Skeletal muscle satellite cell (primary cell): Measurements from ENCODE around the gene GCN1.

Source experiments
- H3K27me3 ChIP-seq: 2 replicates; pipeline ENCODE4 v1.7.0; 2013; ENCODE audit warnings: low read length; ENCODE audit not compliant: control insufficient read depth, insufficient read depth
- H3K36me3 ChIP-seq: 2 replicates; pipeline ENCODE4 v1.7.0; 2013; ENCODE audit warnings: mild to moderate bottlenecking, control low read depth, low read length; ENCODE audit not compliant: insufficient read depth
- H3K4me1 ChIP-seq: 2 replicates; pipeline ENCODE4 v1.7.0; 2013; ENCODE audit warnings: low read length; ENCODE audit not compliant: control insufficient read depth, insufficient read depth
- H3K4me2 ChIP-seq: 2 replicates; pipeline ENCODE4 v1.7.0; 2013; ENCODE audit warnings: mild to moderate bottlenecking, low read length
- H3K4me3 ChIP-seq: 2 replicates; pipeline ENCODE4 v1.7.0; 2013; ENCODE audit warnings: low read length
- H3K9ac ChIP-seq: 2 replicates; pipeline ENCODE4 v1.7.0; 2013; ENCODE audit warnings: mild to moderate bottlenecking, low read depth, low read length, moderate library complexity
- H3K9me3 ChIP-seq: replicated peaks from 2 replicates; pipeline ENCODE4 v1.7.0; 2013; ENCODE audit warnings: mild to moderate bottlenecking, control low read depth, low read length

GCN1 gene

DNA sequence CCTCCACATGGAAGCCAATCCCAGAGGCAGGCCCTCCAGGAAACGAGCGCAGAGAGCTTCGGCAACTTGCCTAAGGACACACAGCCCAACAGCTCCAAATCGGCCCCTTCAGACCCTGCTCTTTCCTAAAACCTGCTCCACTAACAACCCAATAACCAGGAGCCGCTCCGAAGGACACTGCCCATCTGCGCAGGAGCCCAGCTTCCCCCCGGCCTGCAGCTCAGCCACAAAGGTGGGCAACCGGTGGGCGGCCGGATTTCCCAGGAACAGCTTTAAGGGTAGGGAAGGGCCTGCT is 91.5 kb downstream of the GCN1 start:
- peaks cover 49% of the 10 kb centered on the region for H3K36me3 ChIP-seq
- peaks cover 15% of the 10 kb centered on the region for H3K4me1 ChIP-seq
- H3K9ac ChIP-seq, result no peak overlapping the region
- no peaks in the 10 kb centered on the region for H3K9me3 ChIP-seq
- H3K4me2 ChIP-seq, result no peak overlapping the region
- H3K4me3 ChIP-seq, result no peak overlapping the region
- H3K27me3 ChIP-seq, result no peaks in the 10 kb centered on the region

DNA sequence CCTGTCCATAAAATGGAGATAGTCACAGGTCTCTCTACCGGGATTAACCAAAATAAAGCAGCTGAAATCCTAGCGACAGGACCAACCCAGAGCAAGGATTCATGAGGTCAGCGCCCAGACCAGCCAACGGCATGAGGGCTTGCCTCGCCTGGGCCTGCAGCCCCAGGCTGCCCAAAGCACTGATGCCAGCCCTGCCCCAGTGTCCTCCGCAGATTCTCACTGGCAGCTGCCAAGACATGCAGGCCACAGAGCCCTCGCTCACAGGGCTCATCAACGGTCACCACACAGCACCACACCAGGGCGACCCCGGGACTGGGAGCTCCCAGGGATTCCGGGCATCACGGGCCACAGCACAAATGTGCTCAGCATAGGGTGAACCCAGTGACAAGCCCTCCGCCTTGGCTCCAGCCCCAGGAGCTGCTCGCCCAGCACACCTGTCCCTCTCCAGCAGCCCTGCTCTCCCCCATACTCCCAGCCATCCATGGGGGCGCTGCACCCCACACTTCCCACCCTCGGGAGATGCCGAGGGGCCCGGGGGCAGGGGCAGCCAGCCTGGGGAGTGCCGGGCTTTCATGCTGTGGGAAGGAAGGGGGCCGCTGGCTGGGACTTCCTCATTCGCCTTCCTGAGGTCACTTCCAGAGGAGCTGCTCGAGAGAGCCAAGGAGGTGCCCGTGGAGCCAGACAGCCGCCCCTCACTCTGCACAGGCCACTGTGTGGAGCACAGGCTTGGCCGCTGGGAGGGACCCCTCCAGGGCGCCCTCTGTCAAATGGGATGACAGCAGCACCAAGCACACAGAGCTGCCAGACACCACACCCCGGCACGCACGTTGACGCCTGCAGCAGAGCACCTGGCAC is 92.1 kb downstream of the GCN1 start:
- no peak overlapping the region for H3K4me2 ChIP-seq
- no peak overlapping the region for H3K4me3 ChIP-seq
- H3K4me1 ChIP-seq, result peaks cover 15% of the 10 kb centered on the region
- peaks cover 46% of the 10 kb centered on the region for H3K36me3 ChIP-seq
- no peak overlapping the region for H3K9ac ChIP-seq
- no peaks in the 10 kb centered on the region for H3K27me3 ChIP-seq
- H3K9me3 ChIP-seq, result no peaks in the 10 kb centered on the region

DNA sequence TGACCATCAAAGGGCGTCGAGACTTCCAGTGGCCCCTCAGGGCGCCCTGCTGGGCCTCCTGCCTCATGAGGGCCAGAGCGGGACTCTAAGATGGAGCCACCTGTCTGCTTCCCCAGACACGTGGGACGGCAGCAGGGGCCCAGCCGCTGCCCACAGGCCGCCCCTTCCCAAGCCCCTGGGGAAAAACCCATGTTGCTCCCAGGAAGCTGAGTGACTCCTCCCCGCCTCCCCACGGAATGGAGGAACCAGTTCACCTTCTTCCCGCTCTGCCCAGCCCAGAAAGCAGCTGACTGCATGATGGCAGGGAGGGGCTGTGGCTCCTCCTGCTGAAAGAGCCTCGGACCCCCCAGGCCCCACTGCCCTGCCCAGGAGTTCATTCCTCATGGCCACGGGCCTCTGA is 92.9 kb downstream of the GCN1 start:
- H3K9me3 ChIP-seq, result no peaks in the 10 kb centered on the region
- no peaks in the 10 kb centered on the region for H3K27me3 ChIP-seq
- no peak overlapping the region for H3K4me2 ChIP-seq
- H3K9ac ChIP-seq, result no peak overlapping the region
- peaks cover 15% of the 10 kb centered on the region for H3K4me1 ChIP-seq
- H3K4me3 ChIP-seq, result no peak overlapping the region
- H3K36me3 ChIP-seq, result peaks cover 50% of the 10 kb centered on the region

DNA sequence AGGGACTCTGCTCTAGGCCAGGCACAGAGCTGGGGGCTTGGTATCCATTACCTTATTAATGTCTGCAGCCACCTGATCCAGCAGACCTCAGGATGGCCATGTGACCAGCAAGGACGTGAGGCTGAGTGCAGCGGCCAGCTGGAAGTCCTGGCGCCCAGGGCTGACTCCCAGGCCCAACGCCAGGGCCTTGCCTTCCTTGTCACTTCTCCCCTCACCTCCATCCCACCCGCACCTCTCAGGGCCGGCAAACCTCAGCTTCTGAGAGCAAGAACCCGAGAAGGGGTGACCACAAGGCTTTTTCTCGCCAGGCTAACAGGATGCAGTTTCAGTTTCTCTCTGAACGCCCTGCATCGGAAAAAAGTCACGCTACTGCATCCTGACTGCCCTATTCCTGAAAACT is 93.3 kb downstream of the GCN1 start:
- H3K9ac ChIP-seq, result no peak overlapping the region
- no peaks in the 10 kb centered on the region for H3K27me3 ChIP-seq
- H3K36me3 ChIP-seq, result peaks cover 53% of the 10 kb centered on the region
- H3K4me3 ChIP-seq, result no peak overlapping the region
- H3K4me2 ChIP-seq, result peak overlapping the region; percentile 30
- no peaks in the 10 kb centered on the region for H3K9me3 ChIP-seq
- peaks cover 15% of the 10 kb centered on the region for H3K4me1 ChIP-seq

DNA sequence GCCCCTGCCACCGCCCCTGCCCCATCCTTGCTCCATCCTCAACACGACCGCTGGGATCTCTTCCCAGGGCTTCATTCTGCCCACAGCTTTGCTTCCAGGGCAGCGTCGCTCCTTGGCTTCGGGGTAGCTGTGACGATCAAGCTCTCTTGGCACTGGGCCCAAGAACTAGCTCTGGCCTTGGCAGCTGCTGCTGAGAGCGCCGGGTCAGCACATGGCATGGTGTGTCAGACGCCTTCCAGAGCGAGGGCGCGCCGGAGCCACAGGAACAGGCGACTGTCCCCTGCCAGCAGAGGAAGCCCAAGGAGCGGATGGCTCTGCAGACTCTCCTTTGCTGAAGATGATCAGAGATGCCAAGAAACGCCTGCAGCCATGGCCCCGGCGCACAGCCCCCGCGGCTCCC is 93.9 kb downstream of the GCN1 start:
- Histone ChIP-seq H3K36me3 (peaks cover 55% of the 10 kb centered on the region), H3K9ac (no peak overlapping the region), H3K9me3 (no peaks in the 10 kb centered on the region), H3K4me1 (peaks cover 15% of the 10 kb centered on the region), H3K4me2 (peak overlapping the region; percentile 30), H3K27me3 (no peaks in the 10 kb centered on the region), H3K4me3 (no peak overlapping the region)

DNA sequence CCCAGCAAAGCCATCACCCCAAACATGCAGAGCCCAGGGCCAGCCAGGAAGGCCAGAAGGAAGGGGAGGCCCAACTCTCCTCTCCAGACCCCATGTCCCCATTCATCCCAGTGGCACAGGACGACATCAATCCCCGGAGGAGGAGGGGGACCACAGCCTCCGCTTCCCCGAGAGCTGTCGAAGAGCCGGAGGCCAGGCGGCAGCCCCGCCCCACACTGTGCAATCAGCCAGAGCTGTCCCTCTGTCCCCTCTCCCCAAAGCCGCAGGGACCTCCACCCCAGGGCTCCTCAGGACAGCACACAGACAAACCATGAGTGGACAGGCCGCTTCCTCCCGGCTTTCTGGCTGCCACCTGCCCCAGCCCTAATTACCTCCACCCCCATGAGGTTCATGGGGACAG is 94.8 kb downstream of the GCN1 start:
- Histone ChIP-seq H3K4me2 (no peak overlapping the region), H3K36me3 (peaks cover 54% of the 10 kb centered on the region), H3K9ac (no peak overlapping the region)

DNA sequence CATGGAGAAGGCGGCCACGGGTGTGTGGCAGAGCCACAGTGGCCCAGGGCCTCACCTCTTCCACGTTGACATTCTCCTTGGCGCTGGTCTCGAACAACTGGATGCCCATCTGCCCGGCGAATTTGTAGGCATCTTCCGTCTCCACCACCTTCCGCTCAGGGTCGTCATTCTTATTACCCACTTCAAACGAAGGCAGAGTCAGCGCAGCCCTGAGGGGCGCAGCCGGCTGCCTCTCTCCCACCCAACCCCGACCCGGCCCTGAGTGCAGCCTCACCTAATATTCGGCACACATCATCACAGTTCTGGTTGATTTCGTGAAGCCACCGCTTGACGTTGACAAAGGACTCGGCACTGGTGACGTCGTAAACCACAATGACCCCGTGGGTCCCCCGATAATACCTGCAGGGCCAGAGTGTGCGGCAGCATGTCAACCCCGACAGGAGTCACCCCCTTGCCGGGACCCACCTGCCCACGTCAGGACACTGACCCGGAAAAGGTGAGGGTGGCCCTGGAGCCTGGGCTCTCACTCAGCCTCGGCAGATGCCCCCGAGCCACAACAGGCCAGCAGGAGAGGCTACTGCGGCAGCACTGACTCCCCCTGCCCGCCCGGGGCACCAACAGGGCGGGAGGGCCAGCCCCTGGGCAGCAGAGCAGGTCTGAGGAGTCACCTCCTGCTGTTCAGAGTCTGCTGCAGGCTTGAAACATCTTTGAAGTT is 95.6 kb downstream of the GCN1 start:
- Histone ChIP-seq H3K27me3 (no peaks in the 10 kb centered on the region), H3K4me1 (peaks cover 15% of the 10 kb centered on the region), H3K4me2 (no peak overlapping the region), H3K36me3 (peaks cover 53% of the 10 kb centered on the region), H3K4me3 (no peak overlapping the region), H3K9me3 (no peaks in the 10 kb centered on the region), H3K9ac (no peak overlapping the region)

More for the DNA sequence above, 94.8 kb downstream of the GCN1 start:
- Histone ChIP-seq H3K4me1 (peaks cover 15% of the 10 kb centered on the region), H3K9me3 (no peaks in the 10 kb centered on the region), H3K27me3 (no peaks in the 10 kb centered on the region), H3K4me3 (no peak overlapping the region)

DNA sequence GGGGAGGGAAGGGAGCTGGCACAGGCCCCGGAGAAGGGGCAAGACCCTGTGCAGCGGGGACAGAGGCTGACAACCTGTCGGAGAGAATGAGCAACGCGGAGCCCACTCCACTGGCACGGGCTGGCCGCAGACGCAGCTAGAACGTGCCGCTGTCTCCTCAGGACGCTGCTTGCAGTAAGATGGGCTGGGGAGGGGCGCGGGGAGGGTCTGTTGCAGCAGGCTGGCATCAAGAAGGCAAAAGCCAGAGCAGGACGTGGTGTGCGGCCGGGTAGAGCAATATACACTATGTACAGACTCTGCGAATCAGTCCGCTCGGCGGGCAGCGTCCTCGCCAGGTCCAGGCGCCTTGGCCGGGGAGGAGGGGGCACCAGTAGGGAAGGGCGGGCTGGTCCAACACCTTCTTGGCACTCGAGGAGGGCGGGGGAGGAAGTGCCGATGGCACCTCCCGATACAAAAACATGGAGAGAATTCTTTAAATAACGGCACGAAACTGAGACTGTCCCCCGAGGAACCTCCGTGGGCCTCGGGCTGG is 97.8 kb downstream of the GCN1 start:
- H3K4me3 ChIP-seq, result no peak overlapping the region
- H3K9ac ChIP-seq, result no peak overlapping the region
- H3K4me2 ChIP-seq, result no peak overlapping the region
- peaks cover 15% of the 10 kb centered on the region for H3K4me1 ChIP-seq
- no peaks in the 10 kb centered on the region for H3K27me3 ChIP-seq
- H3K36me3 ChIP-seq, result peaks cover 54% of the 10 kb centered on the region
- no peaks in the 10 kb centered on the region for H3K9me3 ChIP-seq

DNA sequence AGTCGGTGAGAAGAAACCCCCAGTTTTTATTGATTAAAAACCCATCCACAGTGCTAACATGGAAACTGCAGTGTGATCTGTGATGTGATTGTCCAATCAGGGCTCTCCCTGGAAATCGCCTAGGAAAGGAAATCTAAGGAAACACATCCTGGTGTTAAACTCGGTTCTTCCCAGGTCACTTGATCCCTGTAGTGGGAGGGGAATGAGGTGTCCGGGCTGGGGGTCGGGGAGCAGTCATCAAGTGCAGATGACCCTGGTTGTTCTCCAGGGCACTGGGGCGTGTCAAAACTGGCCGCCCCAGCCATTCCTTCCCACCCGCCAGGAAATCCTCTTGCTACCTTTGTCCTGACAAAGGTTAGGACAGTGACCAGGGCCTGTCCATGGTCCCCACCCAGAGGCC is 98.8 kb downstream of the GCN1 start:
- H3K27me3 ChIP-seq, result no peaks in the 10 kb centered on the region
- peaks cover 5% of the 10 kb centered on the region for H3K4me1 ChIP-seq
- no peak overlapping the region for H3K9ac ChIP-seq
- peaks cover 58% of the 10 kb centered on the region for H3K36me3 ChIP-seq
- no peaks in the 10 kb centered on the region for H3K9me3 ChIP-seq
- no peak overlapping the region for H3K4me3 ChIP-seq
- H3K4me2 ChIP-seq, result no peak overlapping the region

DNA sequence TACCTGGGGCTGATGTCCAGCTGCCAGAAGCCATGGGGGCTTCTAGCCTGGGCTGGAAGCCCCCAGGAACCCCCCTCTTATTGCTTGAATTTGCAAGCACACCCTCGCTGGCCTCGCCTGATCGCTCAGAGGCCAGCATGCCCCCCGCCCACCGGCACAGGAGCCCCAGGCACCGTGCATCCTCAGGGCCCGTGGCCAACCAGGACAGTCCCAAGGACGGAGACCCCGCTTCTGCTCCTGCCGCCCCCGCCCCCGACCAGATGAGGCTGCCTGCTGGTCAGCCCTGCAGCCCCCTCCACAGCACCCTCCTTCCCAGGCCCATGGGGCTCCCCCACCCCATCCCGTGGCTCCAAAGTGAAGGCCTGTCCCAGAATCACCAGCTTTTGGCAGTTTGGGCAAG is 99.2 kb downstream of the GCN1 start:
- H3K9ac ChIP-seq, result no peak overlapping the region
- no peak overlapping the region for H3K4me2 ChIP-seq
- H3K27me3 ChIP-seq, result no peaks in the 10 kb centered on the region
- no peaks in the 10 kb centered on the region for H3K9me3 ChIP-seq
- H3K36me3 ChIP-seq, result peaks cover 58% of the 10 kb centered on the region
- no peak overlapping the region for H3K4me3 ChIP-seq
- H3K4me1 ChIP-seq, result peaks cover 1% of the 10 kb centered on the region

DNA sequence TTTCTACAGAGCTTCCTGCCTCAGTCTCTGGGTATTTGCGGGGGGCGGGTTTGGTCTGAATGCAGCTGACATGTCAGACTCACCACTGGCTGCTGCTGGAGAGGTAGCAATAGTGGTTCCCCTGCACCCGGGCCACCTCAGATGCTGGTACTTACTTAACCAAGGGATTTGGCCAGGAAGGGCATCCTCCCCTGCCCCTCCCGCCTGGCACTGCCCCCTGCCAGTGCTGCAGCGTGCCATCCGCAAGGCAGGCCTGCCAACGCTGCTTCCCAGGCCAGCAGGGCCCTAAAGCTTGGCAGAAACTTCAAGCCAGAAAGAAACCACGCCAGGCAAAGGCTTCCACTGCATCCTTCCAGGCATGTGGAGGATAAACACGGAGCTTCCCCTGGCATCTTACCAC is 100.0 kb downstream of the GCN1 start:
- peaks cover 58% of the 10 kb centered on the region for H3K36me3 ChIP-seq
- H3K9ac ChIP-seq, result no peak overlapping the region

More for the DNA sequence above, 100.0 kb downstream of the GCN1 start:
- Histone ChIP-seq H3K27me3 (no peaks in the 10 kb centered on the region), H3K9me3 (no peaks in the 10 kb centered on the region), H3K4me1 (no peaks in the 10 kb centered on the region), H3K4me2 (no peak overlapping the region), H3K4me3 (no peak overlapping the region)
